Activated naive CD8-positive, alpha-beta T cell treated with anti-CD3 and anti-CD28 coated beads, Interleukin-2, amount 50 U/mL, for 16 hours (primary cell): ENCODE data around the gene FZR1.
A peak's percentile ranks its signal among the peaks of the same experiment; 100 is the strongest.

Source experiments
- DNase-seq: peaks from one replicate; pipeline ENCODE4 v3.0.0-alpha.2; 2020; ENCODE audit warnings: low read depth, low spot score

Gene FZR1

DNA sequence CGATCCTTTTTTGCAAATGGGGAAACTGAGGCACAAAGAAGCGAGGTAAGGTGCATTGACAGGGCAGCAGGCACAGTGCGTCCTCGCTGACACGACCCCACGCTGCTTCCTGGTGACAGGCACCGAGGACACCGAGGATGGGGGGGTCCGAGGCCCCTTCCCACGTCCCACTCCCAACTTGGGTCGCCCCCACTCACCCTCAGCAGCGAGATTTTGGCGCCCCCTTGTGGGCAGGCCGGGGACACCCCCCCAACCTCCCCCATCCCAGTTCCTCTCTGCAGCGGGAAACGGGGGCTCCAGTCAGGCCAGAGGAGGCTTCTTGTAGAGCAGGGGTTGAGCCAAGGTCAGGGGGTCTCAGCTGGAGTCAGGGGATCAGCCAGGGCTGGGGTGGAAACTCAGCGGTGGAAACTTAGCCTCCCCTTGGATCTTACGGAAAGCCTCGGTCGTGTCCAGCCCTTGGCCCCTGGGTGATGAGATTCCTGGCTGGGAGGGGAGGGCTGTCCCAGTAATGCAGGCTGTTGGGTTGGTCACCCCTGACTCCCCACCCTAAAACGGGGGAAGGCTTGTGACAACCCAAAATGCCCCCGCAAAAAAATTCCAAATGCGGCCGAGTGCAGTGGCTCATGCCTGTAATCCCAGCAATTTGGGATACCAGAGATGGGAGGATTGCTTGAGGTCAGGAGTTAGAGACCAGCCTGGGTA lies 34.0 kb upstream of the FZR1 start:
- no peak for DNase-seq

- no peak for DNase-seq
Measured at GRCh38 chr19:3474010-3474409, 32.1 kb upstream of the FZR1 start.

DNA sequence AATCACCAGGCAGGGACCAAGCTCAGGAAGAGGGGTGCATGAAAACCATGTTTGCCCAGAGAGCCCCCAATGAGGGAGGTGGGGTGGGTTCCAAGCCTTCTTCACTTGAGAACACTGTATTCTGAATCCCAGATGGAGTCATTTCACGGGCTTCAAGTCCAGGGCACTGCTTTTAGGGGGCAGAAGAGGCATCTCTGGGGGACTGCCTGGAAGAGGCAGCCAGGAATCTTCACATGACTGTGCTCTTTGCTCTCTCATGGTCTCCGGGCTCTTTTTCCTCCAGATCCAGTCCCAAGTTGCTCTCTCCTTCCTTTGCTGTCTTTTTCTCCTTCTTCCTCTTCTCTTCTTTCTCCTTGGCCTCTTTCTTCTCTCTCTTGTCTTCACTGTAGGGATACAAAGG lies 31.5 kb upstream of the FZR1 start:
- DNase-seq, result no peak

DNA sequence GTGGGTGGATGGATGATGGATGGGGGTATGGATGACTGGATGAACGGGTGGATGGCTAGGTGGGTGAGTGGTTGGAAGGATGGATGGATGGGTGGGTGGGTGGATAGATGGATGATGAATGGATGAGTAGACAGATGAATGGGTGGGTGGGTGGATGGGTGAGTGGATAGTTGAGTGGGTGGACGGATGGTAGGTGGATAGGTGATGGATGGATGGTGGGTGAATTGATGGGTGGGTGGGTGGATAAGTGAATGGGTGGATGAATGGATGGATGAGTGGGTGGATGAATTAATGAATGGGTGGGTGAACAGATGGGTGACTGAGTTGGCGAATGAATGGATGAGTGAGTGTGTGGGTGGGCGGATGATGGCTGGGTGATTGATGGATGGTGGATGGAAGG lies 30.7 kb upstream of the FZR1 start:
- no peak for DNase-seq

DNA sequence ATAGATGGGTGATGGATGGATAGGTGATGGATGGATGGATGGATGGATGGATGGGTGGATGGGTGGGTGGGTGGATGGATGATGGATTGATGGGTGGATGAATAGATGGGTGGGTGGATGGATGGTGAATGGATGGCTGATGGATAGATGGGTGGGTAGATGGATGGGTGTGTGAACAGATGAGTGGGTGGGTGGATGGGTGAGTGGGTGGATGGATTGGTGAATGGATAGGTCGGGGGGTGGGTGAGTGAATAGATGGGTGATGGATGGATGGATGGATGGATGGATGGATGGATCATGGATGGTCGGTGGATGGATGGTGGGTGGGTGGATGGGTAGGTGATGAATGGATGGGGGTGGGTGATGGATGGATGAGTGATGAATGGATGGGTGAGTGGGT lies 29.3 kb upstream of the FZR1 start:
- no peak for DNase-seq

DNA sequence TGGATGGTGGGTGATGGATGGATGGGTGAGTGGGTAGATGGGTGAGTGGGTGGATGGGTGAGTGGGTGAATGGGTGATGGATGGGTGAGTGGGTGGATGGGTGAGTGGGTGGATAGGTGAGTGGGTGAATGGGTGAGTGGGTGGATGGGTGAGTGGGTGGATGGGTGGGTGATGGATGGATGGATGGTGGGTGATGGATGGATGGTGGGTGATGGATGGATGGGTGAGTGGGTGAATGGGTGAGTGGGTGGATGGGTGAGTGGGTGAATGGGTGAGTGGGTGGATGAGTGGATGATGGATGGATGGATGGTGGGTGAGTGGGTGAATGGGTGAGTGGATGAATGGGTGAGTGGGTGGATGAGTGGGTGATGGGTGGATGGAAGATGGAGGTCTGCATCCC lies 28.6 kb upstream of the FZR1 start:
- no peak for DNase-seq

- DNase-seq, result no peak
Measured at GRCh38 chr19:3477951-3478350, 28.2 kb upstream of the FZR1 start.

- DNase-seq, result no peak
Measured at GRCh38 chr19:3478409-3479176, 27.5 kb upstream of the FZR1 start.

- peak; percentile 21 for DNase-seq
Measured at GRCh38 chr19:3479177-3479833, 26.8 kb upstream of the FZR1 start.

GRCh38 chr19:3479834-3480215 lies 26.3 kb upstream of the FZR1 start:
- DNase-seq, result no peak

DNA sequence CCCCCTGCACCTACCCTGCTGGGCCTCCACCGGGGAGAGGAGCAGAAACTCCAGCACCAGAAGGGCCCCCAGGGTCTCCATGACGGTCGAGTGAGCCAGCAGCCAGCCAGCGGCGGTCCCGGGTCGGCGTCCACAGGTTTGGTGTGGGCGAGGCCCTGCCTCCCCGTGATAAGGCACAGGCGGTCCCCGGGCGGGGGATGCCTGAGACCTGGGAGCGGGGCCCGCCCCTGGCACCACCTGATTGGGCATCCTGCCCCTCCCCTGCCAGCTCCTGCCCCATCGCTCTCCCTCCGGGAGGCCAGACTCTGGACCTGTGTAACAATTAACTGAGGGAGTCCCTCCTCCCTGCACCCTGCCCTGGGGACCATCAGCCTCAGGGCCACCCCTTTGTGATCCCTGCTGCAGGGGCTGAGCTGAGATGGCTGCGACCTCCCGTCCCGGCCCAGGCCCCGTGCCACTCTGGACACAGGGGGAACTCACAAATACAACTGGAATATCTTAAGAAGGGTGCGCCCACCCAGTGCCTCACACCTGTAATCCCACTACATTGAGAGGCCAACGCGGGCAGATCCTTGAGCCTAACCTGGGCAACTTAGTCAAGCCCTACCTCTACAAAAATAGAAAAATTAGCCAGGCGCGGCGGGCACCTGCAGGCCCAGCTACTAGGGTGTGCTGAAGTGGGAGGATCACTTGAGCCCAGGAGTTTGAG lies 25.6 kb upstream of the FZR1 start, which contains the start of gene SMIM24:
Gene SMIM24 (minus strand): TSS at position 143 of the 709 bp plus-strand sequence. CDS start 62 bp downstream, at position 81.
- no peak for DNase-seq

DNA sequence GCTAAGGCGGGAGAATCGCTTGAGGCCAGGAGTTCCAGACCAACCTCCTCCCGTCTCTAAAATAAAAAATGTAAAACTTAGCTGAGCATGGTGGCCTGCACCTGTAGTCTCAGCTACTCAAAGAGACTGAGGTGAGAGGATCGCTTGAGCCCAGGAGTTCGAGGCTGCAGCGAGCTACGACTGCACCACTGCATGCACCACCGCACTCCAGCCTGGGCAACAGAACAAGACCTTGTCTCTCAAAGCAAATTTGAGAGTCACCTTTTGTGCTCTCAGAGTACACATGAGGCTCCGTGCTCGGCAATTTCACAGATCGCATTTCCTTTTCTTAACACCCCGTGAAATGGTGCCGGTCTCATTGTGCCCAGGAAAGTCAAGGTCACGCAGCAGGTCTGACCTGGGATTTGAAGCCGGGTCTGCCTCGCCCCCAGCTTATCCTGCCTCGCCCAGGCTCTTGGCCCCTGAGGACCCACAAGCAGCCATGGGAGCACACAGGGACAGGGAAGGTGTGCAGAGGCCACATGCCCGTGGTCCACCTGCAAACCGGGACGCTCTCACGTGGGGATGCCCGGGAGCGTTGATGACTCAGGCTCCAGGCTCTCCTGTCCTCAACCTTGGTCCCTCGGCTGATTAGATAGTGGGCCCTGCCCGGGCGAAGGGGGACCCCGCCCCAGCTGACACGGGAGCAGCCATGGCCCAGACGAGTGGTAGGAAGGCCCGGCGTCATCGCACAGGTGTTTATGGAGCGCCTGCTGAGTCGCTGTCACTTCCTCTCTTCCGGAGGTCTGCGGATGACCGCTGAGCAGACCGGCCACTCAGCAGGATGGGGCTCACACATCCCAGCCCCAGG lies 24.6 kb upstream of the FZR1 start:
- no peak for DNase-seq

- DNase-seq, result no peak
Measured at GRCh38 chr19:3482507-3483225, 23.4 kb upstream of the FZR1 start.

GRCh38 chr19:3483226-3483628 lies 22.9 kb upstream of the FZR1 start, which contains the start of gene SMIM44:
SMIM44 (minus strand) TSS chr19:3483441; CDS start chr19:3483403, 38 bp downstream.
- DNase-seq, result no peak

DNA sequence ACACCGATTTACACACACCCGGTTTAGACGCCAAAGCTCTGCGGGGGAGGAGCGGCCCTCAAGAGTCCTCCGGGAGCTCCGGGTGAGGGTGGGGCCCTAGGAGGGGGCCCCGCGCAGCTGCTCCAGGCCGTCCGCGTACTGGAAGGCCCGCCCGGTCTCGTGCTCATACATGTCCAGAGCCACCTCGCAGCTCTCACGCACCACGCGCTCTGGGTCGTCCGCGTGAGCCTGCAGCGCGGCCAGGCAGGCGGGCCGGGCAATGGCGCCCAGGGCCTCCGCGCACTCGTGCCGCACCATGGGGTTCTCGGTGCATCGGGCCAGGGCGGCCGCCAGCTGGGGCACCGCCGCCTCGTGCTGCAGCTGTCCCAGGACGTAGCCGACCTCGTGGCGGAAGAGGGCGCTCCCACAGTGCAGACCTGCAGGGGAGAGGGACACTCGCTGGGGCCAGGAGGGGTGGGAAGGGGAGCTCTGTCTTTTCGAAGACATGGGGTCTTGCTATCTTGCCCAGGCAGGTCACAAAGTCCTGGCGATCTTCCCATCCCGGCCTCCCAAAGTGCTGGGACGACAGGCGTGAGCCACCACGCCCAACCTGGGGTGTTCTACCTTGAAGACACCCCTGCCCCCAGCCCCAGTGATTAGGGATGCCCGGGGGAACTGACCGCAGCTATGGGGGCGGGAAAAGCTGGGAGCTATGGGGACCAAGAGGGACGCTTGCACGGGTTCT lies 14.6 kb upstream of the FZR1 start:
- no peak for DNase-seq

DNA sequence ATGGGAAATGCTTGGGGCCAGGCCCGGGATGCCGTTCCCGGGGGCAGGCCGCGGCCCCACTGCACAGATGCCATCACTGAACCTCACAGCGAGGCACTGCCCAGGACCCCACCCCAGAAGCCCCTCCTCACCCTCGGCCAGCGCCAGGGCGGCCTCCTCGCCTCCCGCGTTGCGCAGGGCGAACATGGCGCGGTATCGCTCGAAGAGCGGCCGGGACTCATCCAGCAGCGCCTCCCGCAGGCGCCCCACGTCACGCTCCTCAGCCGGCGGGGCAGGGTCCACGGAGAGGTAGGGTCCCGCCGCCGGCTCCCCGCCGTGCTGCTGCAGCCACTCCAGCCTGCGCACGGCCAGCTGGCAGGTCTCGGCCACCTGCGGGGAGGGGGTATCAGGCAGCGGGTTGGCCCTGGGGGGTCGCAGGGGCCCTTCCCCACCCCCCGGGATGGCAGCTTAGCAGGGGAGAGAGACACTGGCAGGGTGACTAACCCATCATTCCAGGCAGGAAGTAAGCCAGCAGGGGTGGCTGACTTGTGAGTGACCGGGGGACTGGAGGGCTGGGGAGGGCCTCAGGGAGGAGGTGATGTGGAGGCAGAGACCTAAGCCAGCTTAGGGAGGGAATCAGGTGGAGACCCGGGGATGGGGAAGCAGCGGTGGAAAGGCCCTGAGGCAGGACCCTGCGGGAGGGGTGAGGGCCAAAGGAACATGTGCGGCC lies 13.8 kb upstream of the FZR1 start:
- DNase-seq, result no peak

DNA sequence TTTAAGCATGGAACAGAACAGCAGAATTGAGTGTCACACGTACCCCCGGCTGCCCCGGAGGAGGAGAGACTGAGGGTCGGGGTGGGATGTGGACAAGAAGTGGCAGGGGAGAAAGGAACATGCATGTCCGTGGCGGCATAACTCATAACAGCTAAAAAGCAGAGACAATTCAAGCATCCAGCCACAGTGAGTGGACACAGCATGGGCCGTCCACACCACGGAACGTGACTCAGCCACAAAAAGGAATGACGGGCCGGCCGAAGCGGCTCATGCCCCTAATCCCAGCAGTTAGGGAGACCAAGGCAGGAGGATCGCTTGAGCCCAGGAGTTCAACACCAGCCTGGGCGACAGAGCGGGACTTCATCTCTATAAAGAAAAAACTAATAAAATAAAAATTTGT lies 13.2 kb upstream of the FZR1 start:
- no peak for DNase-seq

- no peak for DNase-seq
Measured at GRCh38 chr19:3493651-3494050, 12.5 kb upstream of the FZR1 start.

DNA sequence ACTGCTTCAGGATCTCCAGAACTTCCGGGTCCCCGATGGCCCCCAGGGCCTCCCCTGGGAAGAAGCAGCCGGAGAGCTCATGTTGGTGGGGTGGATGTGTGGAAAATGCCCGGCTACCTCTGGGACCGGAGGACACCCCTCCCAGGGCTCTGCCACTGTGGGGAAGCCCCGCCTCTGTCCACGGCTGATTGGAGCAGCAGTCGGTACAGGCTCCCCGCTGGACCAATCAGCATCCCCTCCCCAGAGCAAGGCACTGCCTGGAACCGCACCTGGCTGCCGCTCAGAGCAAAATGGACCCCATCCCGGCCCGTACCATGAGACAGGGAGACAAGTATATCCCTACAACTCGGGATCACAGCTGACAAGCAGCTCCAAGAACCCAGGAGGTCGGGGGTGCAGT lies 12.1 kb upstream of the FZR1 start:
- DNase-seq, result no peak
